Nephron progenitor cell (in vitro differentiated cells): ENCODE results near the gene CBR1.

ENCODE experiments used
- DNase-seq: peaks from one replicate; pipeline ENCODE4 v3.0.0; 2021
- H3K27ac Mint-ChIP-seq: 2 replicates; pipeline ENCODE4 v1.8.0; 2021; ENCODE audit warnings: mild to moderate bottlenecking, moderate library complexity, mixed read lengths
- H3K27me3 Mint-ChIP-seq: 2 replicates; pipeline ENCODE4 v1.8.0; 2021; ENCODE audit warnings: mild to moderate bottlenecking, low read depth, mixed read lengths; ENCODE audit not compliant: poor library complexity
- H3K36me3 Mint-ChIP-seq: 2 replicates; pipeline ENCODE4 v1.8.0; 2021; ENCODE audit warnings: low read depth, mixed read lengths
- H3K4me1 Mint-ChIP-seq: 2 replicates; pipeline ENCODE4 v1.8.0; 2021; ENCODE audit warnings: mixed read lengths
- H3K4me3 Mint-ChIP-seq: 2 replicates; pipeline ENCODE4 v1.8.0; 2021; ENCODE audit warnings: mild to moderate bottlenecking, moderate library complexity, mixed read lengths
- H3K9me3 Mint-ChIP-seq: 2 replicates; pipeline ENCODE4 v1.8.0; 2021; ENCODE audit warnings: mild to moderate bottlenecking, moderate library complexity, mixed read lengths
- CTCF ChIP-seq: fragments of 200-600 bp; sonication (generic); IDR thresholded peaks from 2 replicates; pipeline ENCODE4 v1.5.0; 2021; ENCODE audit warnings: antibody characterized with exemption

Gene CBR1

GRCh38 chr21:36034211-36034913 lies 35.5 kb upstream of the CBR1 start:
- H3K4me1 Mint-ChIP-seq, result peaks cover 13% of the 10 kb centered on the region
- no peak overlapping the region for H3K4me3 Mint-ChIP-seq
- H3K36me3 Mint-ChIP-seq, result peaks cover 43% of the 10 kb centered on the region
- no peaks in the 10 kb centered on the region for H3K9me3 Mint-ChIP-seq
- H3K27ac Mint-ChIP-seq, result peak overlapping the region; percentile 69
- no peak for DNase-seq
- no peak for TF ChIP-seq CTCF
- no peaks in the 10 kb centered on the region for H3K27me3 Mint-ChIP-seq

GRCh38 chr21:36035381-36035791 lies 34.4 kb upstream of the CBR1 start:
- Mint-ChIP-seq H3K27ac (peak overlapping the region; percentile 86), H3K4me1 (peaks cover 6% of the 10 kb centered on the region), H3K27me3 (no peaks in the 10 kb centered on the region), H3K9me3 (no peaks in the 10 kb centered on the region), H3K4me3 (no peak overlapping the region), H3K36me3 (peaks cover 48% of the 10 kb centered on the region)
- DNase-seq, result no peak
- TF ChIP-seq CTCF, result no peak

- Mint-ChIP-seq H3K4me3 (no peak overlapping the region), H3K27ac (peak overlapping the region; percentile 62), H3K27me3 (no peaks in the 10 kb centered on the region), H3K36me3 (peaks cover 64% of the 10 kb centered on the region), H3K4me1 (no peaks in the 10 kb centered on the region), H3K9me3 (no peaks in the 10 kb centered on the region)
- TF ChIP-seq CTCF, result no peak
- no peak for DNase-seq
These were observed 30.9 kb upstream of the CBR1 start for GRCh38 chr21:36038701-36039497.

GRCh38 chr21:36039861-36040260 lies 30.0 kb upstream of the CBR1 start:
- peaks cover 66% of the 10 kb centered on the region for H3K36me3 Mint-ChIP-seq
- no peak overlapping the region for H3K4me3 Mint-ChIP-seq
- TF ChIP-seq CTCF, result no peak

GRCh38 chr21:36040389-36040788 lies 29.4 kb upstream of the CBR1 start:
- DNase-seq, result no peak
- no peak for TF ChIP-seq CTCF
- H3K27ac Mint-ChIP-seq, result peak overlapping the region; percentile 58
- no peaks in the 10 kb centered on the region for H3K4me1 Mint-ChIP-seq
- no peaks in the 10 kb centered on the region for H3K27me3 Mint-ChIP-seq
- H3K36me3 Mint-ChIP-seq, result peaks cover 65% of the 10 kb centered on the region
- H3K4me3 Mint-ChIP-seq, result no peak overlapping the region
- no peaks in the 10 kb centered on the region for H3K9me3 Mint-ChIP-seq

More at GRCh38 chr21:36039861-36040260, 30.0 kb upstream of the CBR1 start:
- Mint-ChIP-seq H3K4me1 (no peaks in the 10 kb centered on the region), H3K27ac (peak overlapping the region; percentile 58), H3K27me3 (no peaks in the 10 kb centered on the region), H3K9me3 (no peaks in the 10 kb centered on the region)
- DNase-seq, result no peak
